Kidney (tissue), 14 donors: Measurements from ENCODE around the gene STRA6. TPM values are rescaled to one million over a fixed set of nuclear protein-coding genes. Genes with fewer than 3 reads are reported as not detected.

Experiments
- DNase-seq, 5 donors: peaks; one replicate each; pipeline ENCODE4 v3.0.0-alpha.2; 2013 to 2020
- FAIRE-seq: peaks from 2 replicates; lab custom pipeline; 2012; peaks lifted over from hg19 to GRCh38; lab: Jason Lieb, UNC
- H3K27ac ChIP-seq, 2 donors: one replicate each; pipeline ENCODE4 v1.7.0; 2013; ENCODE audit warnings: low read depth in 2 of 2, low read length in 2 of 2, inconsistent platforms in 1 of 2
- H3K27me3 ChIP-seq: one replicate; pipeline ENCODE4 v1.7.1; 2013; ENCODE audit warnings: low read length, inconsistent platforms; ENCODE audit not compliant: control insufficient read depth, insufficient read depth
- H3K36me3 ChIP-seq, 3 donors: one replicate each; pipeline versions ENCODE4 v1.7.0 to v1.7.1; 2013; ENCODE audit warnings: low read length in 3 of 3, control low read depth in 1 of 3, inconsistent platforms in 1 of 3; ENCODE audit not compliant: insufficient read depth in 3 of 3, control insufficient read depth in 2 of 3
- H3K4me1 ChIP-seq, 3 donors: one replicate each; pipeline versions ENCODE4 v1.7.0 to v1.7.1; 2013; ENCODE audit warnings: low read length in 3 of 3, inconsistent platforms in 1 of 3, low read depth in 1 of 3; ENCODE audit not compliant: control insufficient read depth in 2 of 3, insufficient read depth in 2 of 3
- H3K4me3 ChIP-seq, 3 donors: one replicate each; pipeline versions ENCODE4 v1.7.0 to v1.8.1; 2013; ENCODE audit warnings: low read length in 3 of 3, control low read depth in 1 of 3, inconsistent platforms in 1 of 3
- H3K9ac ChIP-seq, 3 donors: one replicate each; pipeline versions ENCODE4 v1.7.0 to v1.7.1; 2013; ENCODE audit warnings: low read length in 3 of 3, control low read depth in 1 of 3, inconsistent platforms in 1 of 3
- H3K9me3 ChIP-seq, 3 donors: one replicate each; pipeline versions ENCODE4 v1.7.0 to v1.7.1; 2013; ENCODE audit warnings: low read length in 3 of 3, control low read depth in 1 of 3, inconsistent platforms in 1 of 3; ENCODE audit not compliant: control insufficient read depth in 2 of 3, insufficient read depth in 1 of 3
- CTCF ChIP-seq: IDR thresholded peaks from 3 replicates; pipeline ENCODE4 v1.5.1; 2012; ENCODE audit warnings: mild to moderate bottlenecking, moderate library complexity, borderline replicate concordance; ENCODE audit not compliant: insufficient read depth; ENCODE audit errors: extremely low read depth
- intact Hi-C: fragments of 100-400 bp; cut with DNase I; formaldehyde crosslinking; loops from one replicate; pipeline ENCODE4 v1.11.1; 2022
- polyA plus RNA-seq: library from polyadenylated mRNA; stranded (reverse); fragments of 350-450 nt; fragmentation: Illumina TruSeq; extraction: RNeasy Lipid Tissue Mini Kit (QIAGEN cat#74804); gene quantifications from one replicate; pipeline ENCODE4 v1.2.3, GENCODE V29; 2014; ENCODE audit warnings: low read depth, low replicate concordance; ENCODE audit not compliant: insufficient read depth
- total RNA-seq: library from RNA; stranded (reverse); fragmentation: NEBNext Ultra II Directional; extraction: Animal tissue kit (Norgen Biotek cat#: 25700); gene quantifications from one replicate; pipeline ENCODE4 v1.2.1, GENCODE V29; 2021
- donor health status: control.
- donor health status: control.
- donor health status: control.
- donor health status: control.
- donor health status: control.
- donor health status: DM: yes; HTN: yes; CAD: no.
- donor health status: Normal renal cell carcinoma (clear cell type).

STRA6 gene
- total and polyA plus RNA-seq, 2 donors from 2014 or later = 2.0 to 31.9 TPM

GRCh38 chr15:74215958-74216357 is 13.4 kb upstream of the STRA6 start:
- no peak for TF ChIP-seq CTCF
- no peaks in the 10 kb centered on the region for H3K36me3 ChIP-seq
- no peak for DNase-seq
- no peak for FAIRE-seq
- intact Hi-C loops = no loop called here
- no peaks in the 10 kb centered on the region for H3K27me3 ChIP-seq
- H3K4me3 ChIP-seq = no peak overlapping the region
- H3K4me1 ChIP-seq = peaks cover 0 to 2% (median 0%) of the 10 kb centered on the region in 3 donors
- H3K9ac ChIP-seq = no peak overlapping the region
- H3K9me3 ChIP-seq = no peaks in the 10 kb centered on the region
- no peak overlapping the region for H3K27ac ChIP-seq

- Histone ChIP-seq H3K27ac (no peak overlapping the region), H3K36me3 (no peaks in the 10 kb centered on the region), H3K4me1 (peaks cover 0 to 4% (median 0%) of the 10 kb centered on the region in 3 donors), H3K27me3 (no peaks in the 10 kb centered on the region), H3K4me3 (no peak overlapping the region), H3K9me3 (no peaks in the 10 kb centered on the region), H3K9ac (no peak overlapping the region)
- intact Hi-C loops = no loop called here
- DNase-seq (no peak), FAIRE-seq (no peak)
- no peak for TF ChIP-seq CTCF
These were observed 11.9 kb upstream of the STRA6 start for GRCh38 chr15:74214324-74215021.

GRCh38 chr15:74213858-74214284 is 11.3 kb upstream of the STRA6 start:
- Histone ChIP-seq H3K27ac (no peak overlapping the region), H3K9ac (no peak overlapping the region), H3K36me3 (no peaks in the 10 kb centered on the region), H3K4me3 (no peak overlapping the region), H3K9me3 (no peaks in the 10 kb centered on the region), H3K4me1 (peaks cover 0 to 4% (median 0%) of the 10 kb centered on the region in 3 donors), H3K27me3 (no peaks in the 10 kb centered on the region)
- intact Hi-C loops = no loop called here
- TF ChIP-seq CTCF = no peak
- FAIRE-seq (no peak), DNase-seq (peak in 2 of 5 donors; percentile 41 to 74)
